GM18870 (cell line): ENCODE measurements around the gene BCL7C.
"Not testable (repeated sequence)": the region's sequence is repeated elsewhere in the genome, so short reads cannot be mapped to it uniquely, and the experiment has no call there.

ENCODE experiments used
- ATAC-seq: cut with Tn5 transposase; IDR thresholded peaks from one replicate; pipeline ENCODE4 v1.9.1; 2021; ENCODE audit warnings: moderate library complexity; ENCODE audit not compliant: unreplicated experiment

Gene BCL7C

DNA sequence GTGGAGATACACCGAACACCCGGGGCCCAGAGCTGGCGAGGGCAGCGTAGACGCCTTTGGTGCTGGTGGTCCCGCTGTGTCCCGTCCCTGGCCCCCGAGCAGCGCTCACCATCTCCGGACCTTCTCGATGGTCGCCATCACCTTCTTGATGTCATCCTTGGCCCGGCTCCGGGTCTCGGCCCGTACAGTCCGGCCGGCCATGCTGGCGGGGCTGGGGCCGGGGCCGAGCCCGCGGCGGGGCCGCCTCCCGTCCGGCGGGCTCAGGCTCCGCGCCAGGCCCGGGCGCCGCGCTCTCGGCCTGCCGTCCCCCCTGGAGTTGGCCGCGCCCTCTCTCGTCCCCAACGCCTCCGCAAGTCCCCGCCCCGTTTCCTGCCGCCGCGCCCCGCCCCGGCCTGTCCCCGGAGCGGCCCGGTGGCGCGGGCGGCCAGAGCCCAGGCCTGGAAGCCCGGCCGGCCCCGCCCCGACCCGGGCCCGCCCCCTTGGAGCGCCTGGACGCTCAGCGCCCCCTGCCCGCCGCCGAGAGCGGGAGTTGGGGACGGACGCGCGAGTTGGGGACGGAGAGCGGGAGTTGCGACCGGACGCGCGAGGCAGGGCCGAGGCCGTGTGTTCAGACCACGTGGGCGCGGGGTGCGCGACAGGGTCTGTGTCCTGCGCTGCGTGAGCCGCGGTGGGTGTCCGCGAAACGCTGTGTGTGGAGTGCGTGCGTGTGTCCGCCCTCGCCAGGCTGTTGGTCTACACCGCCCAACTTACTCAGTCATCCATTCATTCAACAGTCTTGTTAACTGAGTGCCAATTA, at the start of gene BCL7C:
Gene BCL7C, minus strand, starts transcription at position 334 of the 796 bp plus-strand sequence. Its CDS starts 133 bp downstream, at position 201.
- ATAC-seq, result no peak

DNA sequence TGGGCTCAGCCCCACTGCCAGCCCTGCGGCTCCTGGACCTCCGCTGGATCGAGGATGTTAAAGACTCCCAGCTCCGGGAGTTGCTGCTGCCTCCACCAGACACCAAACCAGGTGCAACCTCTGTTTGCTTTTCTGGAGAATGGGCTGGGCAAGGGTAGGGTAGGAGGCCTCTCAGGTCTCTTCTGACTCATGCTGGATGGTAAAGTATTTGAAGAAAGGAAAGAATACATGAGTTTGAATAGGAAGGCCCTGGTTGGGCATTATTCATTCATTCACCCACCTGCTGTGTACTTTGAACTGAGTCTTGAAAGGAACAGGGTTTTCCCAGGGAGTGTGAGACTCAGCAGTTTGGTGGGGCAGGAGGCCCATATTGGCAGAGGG, 48.5 kb upstream of the BCL7C start:
- no peak for ATAC-seq

DNA sequence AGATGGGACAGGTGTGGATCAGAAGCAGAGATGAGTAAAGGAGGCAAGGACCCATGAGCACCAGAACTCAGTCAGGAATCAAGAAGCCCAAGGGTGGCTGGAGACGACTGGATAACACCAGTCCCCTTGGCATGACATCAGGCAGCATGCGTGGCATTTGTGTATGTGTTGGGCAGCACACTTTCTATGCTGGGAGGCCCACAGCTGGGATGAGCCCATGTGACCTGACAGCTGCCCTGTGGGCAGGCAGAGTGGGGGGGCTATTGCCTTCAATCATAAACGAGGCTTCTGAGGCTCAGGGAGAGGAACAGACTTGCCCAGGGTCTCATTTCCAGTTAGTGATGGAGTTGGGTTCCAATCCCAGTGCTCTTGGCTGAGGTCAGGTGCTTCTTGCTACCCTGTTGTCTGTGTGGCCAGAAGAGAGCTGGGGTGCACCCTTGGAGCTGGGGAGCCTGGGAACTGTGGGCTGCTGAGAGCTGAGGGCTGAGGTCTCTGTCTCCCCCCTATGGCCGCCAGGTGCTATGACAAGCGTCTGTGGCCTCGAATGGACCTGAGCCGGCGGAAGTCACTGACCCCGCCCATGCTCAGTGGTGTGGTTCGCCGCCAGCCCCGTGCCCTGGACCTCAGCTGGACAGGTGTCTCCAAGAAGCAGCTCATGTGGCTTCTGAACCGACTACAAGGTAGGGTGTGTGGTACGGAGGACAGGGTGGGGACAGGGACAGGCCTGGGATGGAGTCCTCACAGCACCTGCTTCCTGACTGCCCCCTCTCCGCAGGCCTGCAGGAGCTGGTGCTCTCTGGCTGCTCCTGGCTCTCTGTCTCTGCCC, 47.9 kb upstream of the BCL7C start:
- ATAC-seq, result no peak

DNA sequence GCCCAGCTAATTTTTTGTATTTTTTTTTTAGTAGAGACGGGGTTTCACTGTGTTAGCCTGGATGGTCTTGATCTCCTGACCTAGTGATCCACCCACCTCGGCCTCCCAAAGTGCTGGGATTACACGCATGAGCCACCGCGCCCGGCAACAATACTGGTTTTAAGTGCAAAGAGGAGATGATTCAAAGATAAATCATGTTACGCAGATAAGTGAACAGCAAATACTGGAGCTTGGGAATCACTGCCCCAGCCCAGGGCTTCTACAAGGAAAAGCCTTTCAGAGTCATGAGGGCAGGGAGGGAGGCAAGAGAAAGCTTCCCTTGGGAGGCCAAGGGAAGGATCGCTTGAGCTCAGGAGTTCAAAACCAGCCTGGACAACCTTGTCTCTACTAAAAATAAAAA, 45.7 kb upstream of the BCL7C start:
- ATAC-seq, result not testable (repeated sequence)

DNA sequence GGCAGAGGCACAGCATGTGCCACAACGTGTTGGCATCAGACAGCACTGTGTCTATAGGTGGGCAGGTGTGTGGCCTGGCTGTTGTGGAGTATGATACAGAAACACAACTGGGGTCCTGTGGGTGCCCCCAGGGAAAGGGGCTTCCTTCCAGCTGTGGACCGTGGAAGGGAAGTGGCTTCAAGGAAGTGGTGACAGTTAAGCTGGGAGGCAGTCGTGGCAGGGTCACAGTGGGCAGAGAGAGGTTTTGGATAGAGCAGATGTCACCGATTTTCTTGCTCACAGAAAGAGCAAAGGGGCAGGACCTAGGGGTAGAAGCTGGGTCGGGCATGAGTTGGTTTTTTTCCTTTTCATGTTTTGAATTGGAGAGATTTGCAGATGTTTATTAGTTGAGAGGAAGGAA, 43.8 kb upstream of the BCL7C start:
- ATAC-seq, result no peak

DNA sequence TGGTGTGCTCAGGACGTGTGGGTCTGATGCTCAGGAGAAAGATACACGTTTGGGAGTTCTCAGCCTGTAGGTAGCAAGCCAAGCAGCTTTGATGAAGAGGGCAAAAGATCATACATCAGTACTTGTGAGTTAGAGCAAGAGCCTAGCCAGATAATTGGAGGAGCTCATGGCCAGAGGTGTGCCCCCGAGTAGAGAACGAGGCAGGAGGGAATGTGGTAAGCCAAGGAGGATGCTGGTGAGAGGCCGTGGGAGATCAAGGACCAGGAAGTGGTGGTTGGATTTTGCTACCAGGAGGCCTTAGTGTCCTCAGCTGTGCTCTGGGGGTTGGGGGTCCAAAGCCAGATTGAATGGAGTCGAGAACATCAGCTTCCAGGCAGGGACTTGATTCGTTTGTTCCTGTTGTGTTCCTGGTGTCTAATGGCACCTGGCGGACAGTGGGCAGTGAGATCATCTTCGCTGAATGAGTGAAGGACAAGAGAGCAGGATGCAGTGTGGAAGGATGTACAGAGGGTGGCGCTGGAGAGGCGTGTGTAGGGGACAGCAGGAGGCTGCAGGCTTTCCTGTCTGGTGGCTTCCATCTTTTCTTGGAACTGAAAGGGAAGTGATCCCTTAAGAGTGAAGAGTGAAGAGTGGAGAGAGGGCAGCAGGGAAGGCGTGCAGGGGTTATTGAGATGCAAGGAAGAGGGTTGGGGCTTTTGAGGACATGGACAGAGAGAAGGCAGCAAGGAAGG, 41.1 kb upstream of the BCL7C start:
- no peak for ATAC-seq

DNA sequence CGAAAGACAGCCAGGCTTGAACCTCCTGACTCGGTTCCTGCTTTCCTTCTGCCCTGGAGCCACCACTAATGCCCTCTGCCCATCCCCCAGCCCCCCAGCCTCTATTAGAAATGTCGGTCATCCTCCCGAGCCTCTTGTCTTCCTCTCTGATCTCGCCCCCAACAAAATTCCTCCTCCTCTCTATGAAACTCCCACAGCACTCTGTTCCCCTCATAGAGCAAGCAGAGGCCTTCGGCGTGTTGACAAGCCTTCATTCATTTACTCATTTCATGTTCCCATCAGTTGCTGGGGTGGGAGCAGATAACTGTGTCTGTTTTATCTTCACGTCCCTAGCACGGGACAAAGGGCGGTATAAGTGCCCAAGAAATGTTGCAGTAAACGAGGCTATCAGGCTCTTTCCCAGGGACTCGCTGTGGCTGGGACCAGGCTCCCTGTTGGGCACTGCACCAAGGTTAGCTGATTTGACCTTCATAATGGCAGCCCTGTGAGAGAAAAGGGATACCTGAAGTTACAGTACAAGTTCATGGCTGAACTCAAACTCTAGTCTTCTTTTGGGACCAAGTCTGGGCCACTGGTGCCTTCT, 37.3 kb upstream of the BCL7C start:
- no peak for ATAC-seq

DNA sequence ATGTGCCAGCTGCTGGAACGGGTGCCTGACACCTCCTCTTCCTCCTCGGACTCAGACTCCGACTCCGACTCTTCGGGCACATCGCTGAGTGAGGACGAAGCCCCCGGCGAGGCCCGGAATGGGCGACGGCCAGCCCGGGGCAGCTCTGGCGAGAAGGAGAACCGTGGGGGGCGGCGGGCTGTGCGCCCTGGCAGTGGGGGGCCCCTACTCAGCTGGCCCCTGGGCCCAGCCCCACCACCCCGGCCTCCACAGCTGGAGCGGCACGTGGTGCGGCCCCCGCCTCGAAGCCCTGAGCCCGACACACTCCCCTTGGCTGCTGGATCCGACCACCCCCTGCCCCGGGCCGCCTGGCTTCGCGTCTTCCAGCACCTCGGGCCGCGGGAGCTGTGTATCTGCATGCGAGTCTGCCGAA, 36.3 kb upstream of the BCL7C start:
- ATAC-seq, result no peak

DNA sequence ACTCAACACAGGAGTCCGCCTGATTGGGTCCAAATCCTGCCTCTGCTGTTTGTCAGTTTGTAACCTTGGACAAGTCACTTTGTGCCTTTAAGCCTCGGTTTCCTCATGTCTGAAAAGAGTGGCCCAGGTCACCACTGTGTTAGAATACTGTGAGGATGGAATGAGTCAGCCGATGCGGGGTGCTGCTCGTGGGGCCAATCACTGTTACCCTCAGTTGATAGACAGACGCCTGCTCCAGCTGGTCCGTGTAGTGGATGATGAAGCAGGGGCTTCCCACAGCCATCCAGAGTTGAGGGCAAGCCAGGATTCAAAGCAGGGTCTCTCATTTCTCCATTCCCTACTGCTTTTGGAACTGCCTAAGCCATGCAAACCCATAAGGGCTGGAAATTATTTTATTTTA, 35.3 kb upstream of the BCL7C start:
- ATAC-seq, result no peak

DNA sequence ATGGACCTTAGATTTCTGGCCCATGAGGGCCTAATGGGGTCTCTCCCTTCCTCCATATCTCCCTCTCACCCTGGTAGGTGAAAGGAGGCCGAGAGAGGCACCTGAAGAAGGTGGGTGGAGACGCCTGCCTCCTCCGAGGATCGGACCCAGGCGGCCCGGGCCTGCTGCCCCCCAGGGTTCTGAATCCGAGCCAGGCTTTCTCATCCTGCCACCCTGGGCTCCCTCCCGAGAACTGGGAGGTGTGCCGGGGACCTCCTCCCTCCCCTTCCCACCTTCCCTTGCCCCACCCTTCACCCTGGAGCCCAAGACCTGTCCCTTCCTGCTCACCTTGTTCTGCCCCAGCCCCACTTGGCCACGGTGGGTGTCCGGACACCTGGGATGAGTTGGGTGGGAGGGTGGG, 34.5 kb upstream of the BCL7C start:
- no peak for ATAC-seq

DNA sequence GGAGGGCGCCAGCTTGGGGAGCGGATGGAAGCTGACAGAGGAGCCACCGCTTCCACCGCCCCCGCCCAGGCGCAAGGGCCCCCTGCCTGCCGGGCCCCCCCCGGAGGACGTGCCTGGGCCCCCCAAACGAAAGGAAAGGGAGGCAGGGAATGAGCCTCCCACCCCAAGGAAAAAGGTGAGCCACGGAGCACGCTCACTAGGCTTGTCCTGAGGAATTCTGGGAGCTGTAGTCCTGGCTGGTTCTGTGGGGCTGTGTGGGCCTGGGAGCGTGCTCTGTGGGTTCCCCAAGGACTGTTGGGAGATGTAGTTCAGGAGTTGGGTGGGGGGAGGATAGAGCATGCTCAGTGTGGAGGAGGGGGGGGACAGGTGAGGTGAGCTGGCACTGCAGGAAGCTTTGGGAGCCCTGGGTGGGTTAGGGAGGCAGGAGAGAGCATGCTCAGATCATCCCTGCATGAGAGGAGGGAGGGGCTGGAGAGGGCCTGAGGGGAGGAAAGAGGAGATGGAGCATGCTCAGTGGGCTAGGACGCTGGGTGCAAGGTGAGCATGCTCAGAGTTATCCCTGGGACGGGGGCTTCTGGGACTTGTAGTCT, 34.0 kb upstream of the BCL7C start:
- no peak for ATAC-seq

DNA sequence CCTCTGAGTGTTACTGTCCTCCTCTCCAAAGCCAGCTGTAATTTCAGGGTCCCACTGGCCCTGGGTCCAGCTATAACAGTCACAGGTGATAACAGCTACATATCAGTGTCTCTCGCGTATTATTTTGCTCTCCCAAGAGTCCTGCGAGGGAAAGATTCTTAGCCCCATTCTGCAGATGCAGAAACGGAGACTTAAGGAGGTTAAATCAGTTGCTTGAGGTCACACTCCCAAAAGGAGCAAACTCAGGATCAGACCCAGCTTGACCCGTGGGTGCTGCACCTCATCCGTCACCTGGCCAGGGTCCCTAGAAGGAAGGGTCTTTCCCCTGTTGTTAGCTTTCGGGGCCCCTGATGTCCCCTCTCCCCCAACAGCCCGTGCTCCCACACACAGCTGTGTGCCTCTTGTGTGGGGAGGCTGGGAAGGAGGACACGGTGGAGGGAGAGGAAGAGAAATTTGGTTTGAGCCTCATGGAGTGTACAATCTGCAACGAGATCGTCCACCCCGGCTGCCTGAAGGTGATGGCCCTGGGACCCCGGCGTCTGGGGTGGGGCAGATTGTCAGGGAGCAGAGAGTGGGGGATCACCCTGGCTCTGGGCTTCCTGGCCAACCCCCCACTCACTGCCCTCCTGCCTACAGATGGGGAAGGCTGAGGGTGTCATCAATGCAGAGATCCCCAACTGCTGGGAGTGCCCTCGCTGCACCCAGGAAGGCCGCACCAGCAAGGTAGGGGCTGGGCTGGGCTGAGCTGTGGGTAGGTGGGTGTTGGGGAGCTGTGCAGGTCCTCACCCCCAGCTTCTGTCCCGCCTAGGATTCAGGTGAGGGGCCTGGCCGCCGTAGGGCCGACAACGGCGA, 33.3 kb upstream of the BCL7C start:
- no peak for ATAC-seq

DNA sequence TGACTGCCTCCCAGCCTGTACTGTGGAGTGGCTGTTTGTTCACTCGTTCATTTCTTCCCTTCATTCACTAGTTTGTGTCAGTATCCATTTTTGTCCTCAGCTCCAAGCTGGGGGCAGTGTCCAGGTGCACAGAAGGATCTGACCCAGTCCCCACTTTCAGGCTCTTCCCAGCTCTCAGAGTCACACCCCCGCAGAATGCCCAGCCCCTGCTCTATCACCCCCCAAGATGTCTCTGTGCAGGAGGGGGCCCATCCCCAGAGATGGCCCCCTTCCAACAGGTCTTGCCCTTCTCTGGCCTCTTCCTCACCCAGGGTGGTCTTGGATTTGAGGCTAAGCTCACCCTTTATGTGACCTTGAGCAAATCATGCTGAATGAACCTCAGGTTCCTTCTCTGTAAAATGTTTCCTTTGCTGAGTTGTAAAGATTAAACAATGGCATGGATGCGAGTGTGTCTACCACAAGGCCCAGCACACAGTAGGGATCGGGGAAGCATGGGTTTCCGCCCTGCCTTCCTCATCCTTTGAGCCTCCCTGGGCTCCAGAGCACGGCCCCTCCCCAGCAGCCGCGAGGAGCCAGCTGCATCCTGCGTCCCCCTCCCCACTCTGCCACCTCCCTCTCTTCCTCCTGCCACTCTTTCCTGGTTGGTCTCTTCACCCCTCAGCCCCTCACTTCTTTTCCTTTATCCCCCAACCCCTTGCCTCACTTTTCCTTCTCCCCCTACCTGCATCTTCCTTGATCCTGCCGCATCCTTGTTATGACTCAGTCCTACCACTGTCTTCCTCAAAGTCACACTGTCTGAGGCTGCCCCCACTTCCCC, 32.3 kb upstream of the BCL7C start:
- ATAC-seq, result no peak

DNA sequence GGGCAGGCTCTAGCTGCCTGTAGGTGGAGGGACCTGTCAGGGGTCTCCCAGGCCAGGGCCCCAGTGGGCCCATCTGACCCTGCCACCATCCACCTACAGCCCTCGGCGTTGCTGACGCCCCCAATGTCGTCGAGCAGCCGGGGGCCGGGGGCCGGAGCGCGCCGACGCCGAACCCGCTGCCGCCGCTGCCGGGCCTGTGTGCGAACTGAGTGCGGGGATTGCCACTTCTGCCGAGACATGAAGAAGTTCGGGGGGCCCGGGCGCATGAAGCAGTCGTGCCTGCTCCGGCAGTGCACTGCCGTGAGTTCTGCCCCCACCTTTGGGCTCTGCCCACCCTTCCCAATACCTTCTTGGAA, 31.7 kb upstream of the BCL7C start:
- no peak for ATAC-seq

DNA sequence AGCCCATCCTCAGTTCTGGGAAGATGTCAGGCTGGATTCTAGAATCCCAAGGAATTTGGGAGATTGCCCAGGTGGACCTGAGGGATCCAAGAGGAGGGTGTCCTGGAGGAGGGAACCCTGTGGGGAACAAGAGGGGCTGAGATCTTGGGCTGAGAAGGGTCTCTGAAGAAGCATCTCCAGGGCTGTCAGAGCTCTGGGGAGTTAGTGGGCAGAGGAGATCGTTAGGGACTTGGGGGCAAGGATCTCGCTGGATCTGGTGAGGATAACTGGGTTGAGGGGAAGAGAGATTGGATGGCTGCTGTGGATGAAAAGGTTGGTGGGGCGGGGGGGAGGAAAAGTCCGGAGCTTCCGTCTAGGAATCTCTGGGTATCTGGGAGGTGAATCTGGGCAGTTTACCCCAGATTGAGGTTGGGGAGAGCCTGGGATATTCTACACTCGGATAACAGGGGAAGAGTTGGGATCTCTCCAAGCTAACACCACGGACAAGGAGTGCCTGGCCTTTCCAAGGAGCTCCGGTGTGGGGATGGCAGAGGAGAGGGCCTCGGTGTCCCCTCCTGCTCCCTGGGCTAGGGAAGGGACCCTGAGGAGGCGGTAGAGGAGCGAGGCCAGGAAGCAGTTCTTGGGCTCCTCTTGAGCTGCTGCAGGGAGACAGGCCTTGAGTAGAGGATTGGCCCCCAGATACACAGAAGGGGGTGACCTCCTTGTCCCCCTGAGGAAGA, 31.2 kb upstream of the BCL7C start:
- ATAC-seq, result no peak

DNA sequence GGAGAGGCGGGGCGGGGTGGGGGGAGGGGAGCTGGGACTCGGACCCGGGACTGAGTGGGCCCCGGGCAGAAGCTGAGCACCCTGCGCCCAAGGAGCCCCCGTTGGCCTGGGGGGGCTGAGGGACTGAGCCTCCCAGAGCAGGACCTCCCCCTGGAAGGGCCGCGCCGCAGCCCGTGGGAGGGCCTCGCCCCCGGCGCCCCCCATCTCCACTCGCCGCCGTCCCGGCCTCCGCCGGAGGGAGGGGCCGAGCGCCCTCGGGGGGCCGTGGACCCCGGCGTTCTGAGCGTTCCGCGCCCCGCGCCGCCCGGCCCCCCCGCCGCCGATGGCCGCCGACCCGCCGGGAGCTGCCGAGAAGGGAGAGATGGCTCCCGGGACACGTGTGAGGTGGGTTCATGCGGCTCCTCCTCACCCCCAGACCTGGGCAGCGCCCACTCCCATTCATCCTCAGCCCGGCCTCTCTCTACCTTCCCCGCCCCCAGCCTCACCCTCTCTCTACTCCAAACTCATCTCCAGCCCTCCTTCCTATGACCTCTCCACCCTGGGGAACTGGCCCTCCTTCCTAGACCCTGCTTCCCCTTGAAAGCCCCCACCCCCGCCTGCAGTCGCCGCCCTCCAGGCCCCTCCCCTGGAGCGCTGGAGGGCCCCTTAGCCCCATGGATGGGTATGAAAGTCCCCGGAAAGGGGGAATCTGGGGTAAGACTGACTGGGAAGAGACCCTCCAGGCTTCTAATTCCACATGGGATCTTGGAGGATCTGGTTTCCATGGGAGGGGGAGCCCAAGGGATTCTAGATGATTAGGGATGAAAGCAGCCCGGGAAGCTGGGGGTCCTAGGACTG, 30.4 kb upstream of the BCL7C start:
- ATAC-seq, result no peak

DNA sequence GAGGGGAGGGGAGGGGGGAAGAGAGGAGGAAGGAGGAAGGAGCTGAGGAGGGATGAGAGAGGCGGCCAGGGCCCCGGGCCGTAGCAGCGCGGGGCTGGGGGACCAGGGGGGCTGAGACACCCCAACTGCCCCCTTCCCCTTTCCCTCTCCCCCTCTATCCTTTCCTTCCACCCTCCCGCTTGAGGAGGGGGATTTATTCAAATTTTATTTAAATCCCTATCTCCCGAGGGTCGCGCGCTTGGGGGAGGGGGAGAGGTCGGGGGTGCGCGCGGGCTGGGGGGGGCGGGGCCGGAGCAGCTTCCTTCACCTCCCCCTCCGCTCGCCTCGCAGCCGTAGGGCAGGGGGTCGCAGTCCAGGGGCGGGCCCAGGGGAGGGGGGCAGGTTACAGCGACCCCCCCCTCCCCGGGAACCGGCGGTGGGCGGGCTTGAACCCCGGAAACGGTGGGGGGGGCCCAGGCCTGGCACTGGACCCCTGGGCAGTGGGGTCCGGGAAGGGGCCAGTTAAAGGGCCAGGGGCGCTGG, 29.7 kb upstream of the BCL7C start, which contains the start of gene FBXL19:
Gene FBXL19, plus strand, starts transcription at position 19 of the 522 bp plus-strand sequence. CDS start 2,183 bp downstream, outside the sequence.
- ATAC-seq, result no peak
